ENCODE results near the gene ARHGAP45. TPM values are rescaled to one million over a fixed set of nuclear protein-coding genes. Genes with fewer than 3 reads are reported as not detected.

The ARHGAP45 gene
- total RNA-seq, 1 donor from 2014 or later = 4.5 TPM

- peaks cover 24% of the 10 kb centered on the region for H3K4me1 Mint-ChIP-seq (ENCODE audit: unreplicated experiment)
- peaks cover 7% of the 10 kb centered on the region for H3K36me3 Mint-ChIP-seq
- no peak for TF ChIP-seq CTCF (conservative IDR thresholded peaks at IDR 0.05)
- no peaks in the 10 kb centered on the region for H3K9me3 Mint-ChIP-seq
- H3K27me3 Mint-ChIP-seq = no peaks in the 10 kb centered on the region
- peak overlapping the region; percentile 21 for H3K27ac Mint-ChIP-seq
- no peak for DNase-seq (ENCODE audit: extremely low spot score, unreplicated experiment)
- peak overlapping the region; percentile 45 for H3K4me3 Mint-ChIP-seq
Measured at GRCh38 chr19:1041835-1042685, 24.9 kb upstream of the ARHGAP45 start.

- no peaks in the 10 kb centered on the region for H3K27me3 Mint-ChIP-seq
- no peak for DNase-seq (ENCODE audit: extremely low spot score, unreplicated experiment)
- H3K9me3 Mint-ChIP-seq = no peaks in the 10 kb centered on the region
- H3K27ac Mint-ChIP-seq = peak overlapping the region; percentile 21
- TF ChIP-seq CTCF (conservative IDR thresholded peaks at IDR 0.05) = no peak
- H3K36me3 Mint-ChIP-seq = peaks cover 2% of the 10 kb centered on the region
- H3K4me1 Mint-ChIP-seq (ENCODE audit: unreplicated experiment) = peaks cover 22% of the 10 kb centered on the region
- H3K4me3 Mint-ChIP-seq = peak overlapping the region; percentile 45
Measured at GRCh38 chr19:1042689-1043511, 24.1 kb upstream of the ARHGAP45 start.

- no peak overlapping the region for H3K4me3 Mint-ChIP-seq
- DNase-seq (ENCODE audit: extremely low spot score, unreplicated experiment) = no peak
- no peaks in the 10 kb centered on the region for H3K36me3 Mint-ChIP-seq
- TF ChIP-seq CTCF (conservative IDR thresholded peaks at IDR 0.05) = no peak
- no peaks in the 10 kb centered on the region for H3K9me3 Mint-ChIP-seq
- H3K4me1 Mint-ChIP-seq (ENCODE audit: unreplicated experiment) = peaks cover 8% of the 10 kb centered on the region
- H3K27ac Mint-ChIP-seq = peak overlapping the region; percentile 43
- H3K27me3 Mint-ChIP-seq = no peaks in the 10 kb centered on the region
Measured at GRCh38 chr19:1045247-1045603, 21.7 kb upstream of the ARHGAP45 start.

GRCh38 chr19:1046117-1046626 lies 20.8 kb upstream of the ARHGAP45 start:
- Mint-ChIP-seq H3K4me1 (ENCODE audit: unreplicated experiment) (peaks cover 2% of the 10 kb centered on the region), H3K27ac (no peak overlapping the region), H3K9me3 (no peaks in the 10 kb centered on the region), H3K27me3 (no peaks in the 10 kb centered on the region), H3K4me3 (no peak overlapping the region), H3K36me3 (no peaks in the 10 kb centered on the region)
- TF ChIP-seq CTCF (conservative IDR thresholded peaks at IDR 0.05) = no peak
- DNase-seq (ENCODE audit: extremely low spot score, unreplicated experiment) = no peak

- no peaks in the 10 kb centered on the region for H3K9me3 Mint-ChIP-seq
- no peak overlapping the region for H3K4me3 Mint-ChIP-seq
- H3K36me3 Mint-ChIP-seq = no peaks in the 10 kb centered on the region
- H3K27ac Mint-ChIP-seq = no peak overlapping the region
- TF ChIP-seq CTCF (conservative IDR thresholded peaks at IDR 0.05) = no peak
- no peaks in the 10 kb centered on the region for H3K4me1 Mint-ChIP-seq (ENCODE audit: unreplicated experiment)
- no peak for DNase-seq (ENCODE audit: extremely low spot score, unreplicated experiment)
- no peaks in the 10 kb centered on the region for H3K27me3 Mint-ChIP-seq
Measured at GRCh38 chr19:1046836-1047695, 19.9 kb upstream of the ARHGAP45 start.
